ENCODE measurements around the gene PLXNB1. TPM values are rescaled to one million over a fixed set of nuclear protein-coding genes. Genes with fewer than 3 reads are reported as not detected.

The PLXNB1 gene
- total and polyA plus RNA-seq, 2 of the 13 experiments (the other 11 are each of a cell fraction or from before 2014, with no cell fraction given), result 86.0 to 143 TPM

- TF ChIP-seq, protein P1, sequence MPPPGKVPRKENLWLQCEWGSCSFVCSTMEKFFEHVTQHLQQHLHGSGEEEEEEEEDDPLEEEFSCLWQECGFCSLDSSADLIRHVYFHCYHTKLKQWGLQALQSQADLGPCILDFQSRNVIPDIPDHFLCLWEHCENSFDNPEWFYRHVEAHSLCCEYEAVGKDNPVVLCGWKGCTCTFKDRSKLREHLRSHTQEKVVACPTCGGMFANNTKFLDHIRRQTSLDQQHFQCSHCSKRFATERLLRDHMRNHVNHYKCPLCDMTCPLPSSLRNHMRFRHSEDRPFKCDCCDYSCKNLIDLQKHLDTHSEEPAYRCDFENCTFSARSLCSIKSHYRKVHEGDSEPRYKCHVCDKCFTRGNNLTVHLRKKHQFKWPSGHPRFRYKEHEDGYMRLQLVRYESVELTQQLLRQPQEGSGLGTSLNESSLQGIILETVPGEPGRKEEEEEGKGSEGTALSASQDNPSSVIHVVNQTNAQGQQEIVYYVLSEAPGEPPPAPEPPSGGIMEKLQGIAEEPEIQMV (CRISPR knock-in tag; IDR thresholded peaks at IDR 0.05; ENCODE audit: low read depth), result peak; percentile 41; the same call in 1 of the 2 replicates
- TF ChIP-seq ZNF781 (CRISPR knock-in tag; IDR thresholded peaks at IDR 0.05; ENCODE audit: borderline replicate concordance, not compliant biosample characterization), result peak; percentile 42
- TF ChIP-seq, protein P2, sequence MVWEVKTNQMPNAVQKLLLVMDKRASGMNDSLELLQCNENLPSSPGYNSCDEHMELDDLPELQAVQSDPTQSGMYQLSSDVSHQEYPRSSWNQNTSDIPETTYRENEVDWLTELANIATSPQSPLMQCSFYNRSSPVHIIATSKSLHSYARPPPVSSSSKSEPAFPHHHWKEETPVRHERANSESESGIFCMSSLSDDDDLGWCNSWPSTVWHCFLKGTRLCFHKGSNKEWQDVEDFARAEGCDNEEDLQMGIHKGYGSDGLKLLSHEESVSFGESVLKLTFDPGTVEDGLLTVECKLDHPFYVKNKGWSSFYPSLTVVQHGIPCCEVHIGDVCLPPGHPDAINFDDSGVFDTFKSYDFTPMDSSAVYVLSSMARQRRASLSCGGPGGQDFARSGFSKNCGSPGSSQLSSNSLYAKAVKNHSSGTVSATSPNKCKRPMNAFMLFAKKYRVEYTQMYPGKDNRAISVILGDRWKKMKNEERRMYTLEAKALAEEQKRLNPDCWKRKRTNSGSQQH (CRISPR knock-in tag; IDR thresholded peaks at IDR 0.05; ENCODE audit: low read depth), result no peak
- peak; percentile 71; the same call in 1 of the 2 replicates for TF ChIP-seq MAFG (CRISPR knock-in tag; IDR thresholded peaks at IDR 0.05)
- TF ChIP-seq ZNF598 (CRISPR knock-in tag; IDR thresholded peaks at IDR 0.05; ENCODE audit: borderline replicate concordance), result 0 out of 2 replicates have a peak, but pooled peaks have one; percentile 73
- peak; percentile 59; the same call in 1 of the 2 replicates for TF ChIP-seq SALL1 (CRISPR knock-in tag; IDR thresholded peaks at IDR 0.05)
- peak; percentile 90 for TF ChIP-seq NFE2L2 (IDR thresholded peaks at IDR 0.05; ENCODE audit: low read length)
- peak; percentile 30; the same call in 1 of the 2 replicates for TF ChIP-seq ZNF691 (CRISPR knock-in tag; IDR thresholded peaks at IDR 0.05; ENCODE audit: borderline replicate concordance, low read depth)
- peak; percentile 68; the same call in 1 of the 2 replicates for TF ChIP-seq ZBTB34 (CRISPR knock-in tag; IDR thresholded peaks at IDR 0.05)
- peak; percentile 87 for TF ChIP-seq RBM22 (optimal IDR thresholded peaks at IDR 0.05; ENCODE audit: low read length)
- peak; percentile 69; the same call in 1 of the 2 replicates for TF ChIP-seq AKAP8 (CRISPR knock-in tag; IDR thresholded peaks at IDR 0.05)
- TF ChIP-seq HNRNPL (IDR thresholded peaks at IDR 0.05; ENCODE audit: low read depth, low read length), result 0 out of 2 replicates have a peak, but pooled peaks have one; percentile 29
- TF ChIP-seq FOXK1 (CRISPR knock-in tag; IDR thresholded peaks at IDR 0.05; ENCODE audit: borderline replicate concordance, low read depth), result peak; percentile 55; the same call in 1 of the 2 replicates
- TF ChIP-seq ZNF740 (CRISPR knock-in tag; IDR thresholded peaks at IDR 0.05), result 0 out of 2 replicates have a peak, but pooled peaks have one; percentile 41
- TF ChIP-seq AGO2 (optimal IDR thresholded peaks at IDR 0.05; ENCODE audit: low read depth, low read length), result peak; percentile 49
- TF ChIP-seq ZBTB7B (CRISPR knock-in tag; IDR thresholded peaks at IDR 0.05), result peak; percentile 48; the same call in 1 of the 2 replicates
- TF ChIP-seq SPEN (CRISPR knock-in tag; IDR thresholded peaks at IDR 0.05; ENCODE audit: low read depth), result peak; percentile 61; the same call in 1 of the 2 replicates
- TF ChIP-seq, protein P3, sequence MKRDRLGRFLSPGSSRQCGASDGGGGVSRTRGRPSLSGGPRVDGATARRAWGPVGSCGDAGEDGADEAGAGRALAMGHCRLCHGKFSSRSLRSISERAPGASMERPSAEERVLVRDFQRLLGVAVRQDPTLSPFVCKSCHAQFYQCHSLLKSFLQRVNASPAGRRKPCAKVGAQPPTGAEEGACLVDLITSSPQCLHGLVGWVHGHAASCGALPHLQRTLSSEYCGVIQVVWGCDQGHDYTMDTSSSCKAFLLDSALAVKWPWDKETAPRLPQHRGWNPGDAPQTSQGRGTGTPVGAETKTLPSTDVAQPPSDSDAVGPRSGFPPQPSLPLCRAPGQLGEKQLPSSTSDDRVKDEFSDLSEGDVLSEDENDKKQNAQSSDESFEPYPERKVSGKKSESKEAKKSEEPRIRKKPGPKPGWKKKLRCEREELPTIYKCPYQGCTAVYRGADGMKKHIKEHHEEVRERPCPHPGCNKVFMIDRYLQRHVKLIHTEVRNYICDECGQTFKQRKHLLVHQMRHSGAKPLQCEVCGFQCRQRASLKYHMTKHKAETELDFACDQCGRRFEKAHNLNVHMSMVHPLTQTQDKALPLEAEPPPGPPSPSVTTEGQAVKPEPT (CRISPR knock-in tag; IDR thresholded peaks at IDR 0.05; ENCODE audit: low read depth), result 0 out of 2 replicates have a peak, but pooled peaks have one; percentile 50
- TF ChIP-seq ZBTB38 (CRISPR knock-in tag; IDR thresholded peaks at IDR 0.05), result 0 out of 2 replicates have a peak, but pooled peaks have one; percentile 36
- TF ChIP-seq ATAD3A (CRISPR knock-in tag; IDR thresholded peaks at IDR 0.05), result no peak
- TF ChIP-seq NR3C1 (CRISPR knock-in tag; IDR thresholded peaks at IDR 0.05), result no peak
Measured at GRCh38 chr3:48465531-48466378, 35.9 kb upstream of the PLXNB1 start (continued).

Measured in HepG2 (cell line).